OCI-LY7 (cell line): ENCODE measurements around the gene ZNF214. TPM values are rescaled to one million over a fixed set of nuclear protein-coding genes. Genes with fewer than 3 reads are reported as not detected.

Source experiments
- Bru-seq: library from RNA; stranded (reverse); fragments of 400-500 nt; gene quantifications from one replicate; lab custom pipeline; 2021; lab: Mats Ljungman, UMichigan
- BruChase-seq, 2 experiments: library from RNA; stranded (reverse); fragments of 400-500 nt; gene quantifications; one replicate each; lab custom pipeline; 2021; lab: Mats Ljungman, UMichigan
- BruUV-seq: library from RNA; stranded (reverse); fragments of 400-500 nt; replicated peaks from 2 replicates; lab custom pipeline; 2021; lab: Mats Ljungman, UMichigan
- CTCF ChIA-PET: fragments of 300-600 bp; sonication (Branson Sonifier 250); formaldehyde crosslinking; loops from one replicate; lab custom pipeline; 2022; ENCODE audit warnings: antibody characterized with exemption; ENCODE audit not compliant: unreplicated experiment; lab: Charles Lee
- POLR2A ChIA-PET: fragments of 300-600 bp; sonication (Branson Sonifier 250); formaldehyde crosslinking; loops from one replicate; lab custom pipeline; 2022; ENCODE audit warnings: antibody characterized with exemption; lab: Charles Lee
- DNase-seq: peaks from one replicate; pipeline ENCODE4 v3.0.0-alpha.2; 2015; ENCODE audit warnings: low spot score
- H2AFZ ChIP-seq: fragments of 200-600 bp; sonication (generic), shearing (Covaris generic); 2 replicates; pipeline ENCODE4 v1.6.1; 2014; ENCODE audit warnings: mild to moderate bottlenecking, antibody characterized with exemption, low read length, moderate library complexity
- H3K27ac ChIP-seq: fragments of 200-600 bp; sonication (generic); 2 replicates; pipeline ENCODE4 v1.5.1; 2014; ENCODE audit warnings: mixed run types, low read depth, mild to moderate bottlenecking, moderate library complexity, low read length, inconsistent platforms; ENCODE audit not compliant: poor library complexity, severe bottlenecking
- H3K36me3 ChIP-seq: fragments of 200-600 bp; sonication (generic); 2 replicates; pipeline ENCODE4 v1.6.1; 2014; ENCODE audit warnings: mild to moderate bottlenecking, antibody characterized with exemption, low read length, moderate library complexity, mixed read lengths; ENCODE audit not compliant: insufficient read depth
- H3K4me1 ChIP-seq: fragments of 200-600 bp; sonication (generic); 2 replicates; pipeline ENCODE4 v1.5.1; 2014; ENCODE audit warnings: mild to moderate bottlenecking, low read length; ENCODE audit not compliant: insufficient read depth, poor library complexity, severe bottlenecking
- H3K4me2 ChIP-seq: fragments of 200-600 bp; sonication (generic); 2 replicates; pipeline ENCODE4 v1.6.1; 2014; ENCODE audit warnings: mild to moderate bottlenecking, low read length
- H3K4me3 ChIP-seq: fragments of 200-600 bp; sonication (generic); 2 replicates; pipeline ENCODE4 v1.5.1; 2014; ENCODE audit warnings: mild to moderate bottlenecking, low read depth, low read length; ENCODE audit not compliant: poor library complexity, severe bottlenecking
- H3K79me2 ChIP-seq: fragments of 200-600 bp; sonication (generic); 2 replicates; pipeline ENCODE4 v1.6.1; 2016; ENCODE audit warnings: low read depth, mild to moderate bottlenecking, low read length, moderate library complexity, mixed read lengths; ENCODE audit not compliant: insufficient read depth
- H3K9me2 ChIP-seq: fragments of 200-600 bp; sonication (generic); 2 replicates; pipeline ENCODE4 v1.6.1; 2016; ENCODE audit warnings: mild to moderate bottlenecking, low read length, mixed read lengths; ENCODE audit not compliant: insufficient read depth
- H3K9me3 ChIP-seq: fragments of 200-600 bp; sonication (generic); 2 replicates; pipeline ENCODE4 v1.6.1; 2014; ENCODE audit warnings: mild to moderate bottlenecking, mixed run types, low read length, mixed read lengths
- H4K20me1 ChIP-seq: fragments of 200-600 bp; sonication (generic); 2 replicates; pipeline ENCODE4 v1.6.1; 2014; ENCODE audit warnings: mild to moderate bottlenecking, antibody characterized with exemption, low read length, moderate library complexity, mixed read lengths; ENCODE audit not compliant: insufficient read depth
- EZH2phosphoT487 ChIP-seq: fragments of 200-600 bp; sonication (generic); IDR thresholded peaks from 2 replicates; pipeline ENCODE4 v1.6.1; 2018; ENCODE audit warnings: low read depth, borderline replicate concordance, mild to moderate bottlenecking, mixed run types, antibody characterized with exemption, low read length, moderate library complexity, mixed read lengths
- intact Hi-C: fragments of 100-400 bp; cut with micrococcal nuclease; formaldehyde crosslinking; loops from one replicate; pipeline ENCODE4 v1.10.0; 2022; ENCODE audit not compliant: unreplicated experiment
- long read RNA-seq: library from polyadenylated mRNA; stranded (forward); transcript quantifications from one replicate; pipeline ENCODE4 v2.0.0, GENCODE V29; 2022
- total RNA-seq, 2 experiments: library from RNA; depleted of rRNA in 1 of 2; stranded (reverse); fragments of >200 nt in 1 of 2; shearing (Covaris generic) in 1 of 2; gene quantifications; 2 replicates each; pipeline ENCODE4 v1.2.3, GENCODE V29; 2014 to 2022
- TF ChIP-seq, protein P1 (sequence below): fragments of 200-600 bp; sonication (generic); conservative IDR thresholded peaks from 2 replicates; pipeline ENCODE4 v1.5.1; 2014; ENCODE audit warnings: mild to moderate bottlenecking, antibody characterized with exemption, low read length, moderate library complexity, mixed read lengths

ZNF214 gene
- total RNA-seq (2014; rRNA removed; shearing (Covaris generic)) = not detected in 2 replicates
- total RNA-seq (2022) = not detected in 2 replicates
- not detected for Bru-seq, nascent RNA
- BruChase-seq, experiment 1, labeled RNA remaining after a 6-hour chase = not detected
- percentile 9 among the genes with signal in this experiment for BruChase-seq, experiment 2, labeled RNA remaining after a 2-hour chase
- long read RNA-seq = 0 reads

DNA sequence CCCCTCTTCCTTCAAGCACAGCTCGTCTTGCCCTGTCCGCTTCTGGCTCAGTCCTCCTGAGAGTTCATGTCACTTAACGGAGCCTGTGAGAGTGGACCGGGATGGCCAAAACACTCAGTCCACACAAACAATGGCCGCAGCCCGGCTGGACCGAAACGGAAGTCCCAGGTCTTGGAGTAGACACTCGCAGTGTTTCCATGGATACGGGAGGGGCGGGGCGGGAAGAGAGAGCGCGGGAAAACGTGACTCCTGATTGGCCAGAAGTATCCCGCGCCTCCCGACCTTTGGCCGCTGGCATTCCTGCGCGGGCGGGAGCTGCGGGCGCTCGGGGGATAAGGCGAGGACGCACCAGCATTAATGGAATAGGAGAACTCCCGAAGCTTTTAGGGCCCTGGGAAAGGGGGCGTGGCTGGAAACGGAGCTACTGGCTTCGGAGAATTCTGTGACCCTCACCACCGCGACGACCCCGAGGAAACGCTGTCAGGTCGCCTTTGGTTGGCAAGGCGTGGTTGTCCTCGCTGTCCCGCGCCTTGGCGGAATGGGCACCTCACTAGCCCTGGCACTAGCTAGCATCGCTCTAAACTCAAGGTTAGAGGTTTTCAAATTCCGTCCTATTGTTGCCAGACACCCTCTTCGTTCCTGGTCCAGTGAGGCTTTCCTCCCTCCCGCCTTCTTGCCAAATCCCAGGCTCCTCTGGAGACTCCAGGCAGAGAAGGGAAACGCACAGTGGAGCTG lies at the start of gene ZNF214, which contains the start of gene NLRP14:
Gene ZNF214 (minus strand): TSS at position 164 of the 735 bp plus-strand sequence. CDS start 17,511 bp downstream, outside the sequence.
Gene NLRP14 (plus strand): TSS at position 297 of the 735 bp plus-strand sequence. CDS start 18,108 bp downstream, outside the sequence.
- Histone ChIP-seq H3K4me3 (no peak within 1 kb of the TSS), H3K27ac (no peak within 1 kb of the TSS), H4K20me1 (no peaks in the 10 kb centered on the region), H3K79me2 (no peaks in the 10 kb centered on the region), H2AFZ (no peak within 1 kb of the TSS), H3K9me3 (no peaks in the 10 kb centered on the region), H3K9me2 (0 out of 2 replicates have a peak, but pooled peaks cover 4% of the 10 kb centered on the region), H3K4me2 (no peak within 1 kb of the TSS), H3K36me3 (no peaks in the 10 kb centered on the region), H3K4me1 (no peaks in the 10 kb centered on the region)
- DNase-seq = no peak
- ChIA-PET CTCF (no interaction called here), POLR2A (no interaction called here)
- BruUV-seq = no TSS peak
- intact Hi-C loops = no loop called here
- TF ChIP-seq EZH2phosphoT487 = no peak
- TF ChIP-seq, protein P1, sequence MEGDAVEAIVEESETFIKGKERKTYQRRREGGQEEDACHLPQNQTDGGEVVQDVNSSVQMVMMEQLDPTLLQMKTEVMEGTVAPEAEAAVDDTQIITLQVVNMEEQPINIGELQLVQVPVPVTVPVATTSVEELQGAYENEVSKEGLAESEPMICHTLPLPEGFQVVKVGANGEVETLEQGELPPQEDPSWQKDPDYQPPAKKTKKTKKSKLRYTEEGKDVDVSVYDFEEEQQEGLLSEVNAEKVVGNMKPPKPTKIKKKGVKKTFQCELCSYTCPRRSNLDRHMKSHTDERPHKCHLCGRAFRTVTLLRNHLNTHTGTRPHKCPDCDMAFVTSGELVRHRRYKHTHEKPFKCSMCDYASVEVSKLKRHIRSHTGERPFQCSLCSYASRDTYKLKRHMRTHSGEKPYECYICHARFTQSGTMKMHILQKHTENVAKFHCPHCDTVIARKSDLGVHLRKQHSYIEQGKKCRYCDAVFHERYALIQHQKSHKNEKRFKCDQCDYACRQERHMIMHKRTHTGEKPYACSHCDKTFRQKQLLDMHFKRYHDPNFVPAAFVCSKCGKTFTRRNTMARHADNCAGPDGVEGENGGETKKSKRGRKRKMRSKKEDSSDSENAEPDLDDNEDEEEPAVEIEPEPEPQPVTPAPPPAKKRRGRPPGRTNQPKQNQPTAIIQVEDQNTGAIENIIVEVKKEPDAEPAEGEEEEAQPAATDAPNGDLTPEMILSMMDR = no peak

DNA sequence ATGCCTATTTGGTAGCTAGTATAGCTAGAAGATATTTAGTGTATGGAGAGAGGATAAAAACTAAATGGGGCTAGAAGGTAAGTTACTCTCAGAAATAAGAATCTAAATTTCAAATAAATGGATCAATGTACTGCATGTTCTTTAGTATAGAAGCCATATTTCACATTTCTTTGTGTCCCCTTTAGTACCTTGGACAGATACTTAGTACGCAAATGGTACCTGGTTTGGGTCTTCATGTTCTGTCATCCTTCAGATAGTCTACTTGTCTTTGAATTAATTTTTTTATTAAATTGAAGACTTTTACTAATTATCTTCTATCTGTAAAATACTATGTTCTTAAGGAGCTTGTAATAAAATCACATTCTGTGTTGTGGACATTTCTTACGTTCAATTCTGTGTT lies 42.4 kb upstream of the ZNF214 start:
- H3K36me3 ChIP-seq = peaks cover 40% of the 10 kb centered on the region
- POLR2A ChIA-PET = interaction anchor here (0.7 kb wide), 1 partner anchor 379 kb away, joined by 3 read pairs; the partner anchor contains the start of gene MRPL17
- no peaks in the 10 kb centered on the region for H3K4me1 ChIP-seq
- no peak for TF ChIP-seq EZH2phosphoT487
- TF ChIP-seq, protein P1 = no peak
- no peaks in the 10 kb centered on the region for H3K9me3 ChIP-seq
- H4K20me1 ChIP-seq = no peaks in the 10 kb centered on the region
- no peaks in the 10 kb centered on the region for H3K79me2 ChIP-seq
- BruUV-seq = no TSS peak
- CTCF ChIA-PET = no interaction called here
- no peak for DNase-seq
- no peak overlapping the region for H3K4me2 ChIP-seq
- no peak overlapping the region for H3K4me3 ChIP-seq
- H2AFZ ChIP-seq = no peak overlapping the region
- intact Hi-C loops = no loop called here
- no peaks in the 10 kb centered on the region for H3K9me2 ChIP-seq
- H3K27ac ChIP-seq = no peak overlapping the region
